Central memory CD4-positive, alpha-beta T cell (primary cell): ENCODE data around the gene MRPS22.

Experiments used
- DNase-seq: peaks from one replicate; pipeline ENCODE4 v3.0.0; 2022
- total RNA-seq, 3 experiments: gene quantifications; one replicate each; lab custom pipeline; 2026; lab: John Stamatoyannopoulos, UW

Gene MRPS22
- 49.8 to 90.9 (median 51.8) reads per million in 3 experiments for total RNA-seq

DNA sequence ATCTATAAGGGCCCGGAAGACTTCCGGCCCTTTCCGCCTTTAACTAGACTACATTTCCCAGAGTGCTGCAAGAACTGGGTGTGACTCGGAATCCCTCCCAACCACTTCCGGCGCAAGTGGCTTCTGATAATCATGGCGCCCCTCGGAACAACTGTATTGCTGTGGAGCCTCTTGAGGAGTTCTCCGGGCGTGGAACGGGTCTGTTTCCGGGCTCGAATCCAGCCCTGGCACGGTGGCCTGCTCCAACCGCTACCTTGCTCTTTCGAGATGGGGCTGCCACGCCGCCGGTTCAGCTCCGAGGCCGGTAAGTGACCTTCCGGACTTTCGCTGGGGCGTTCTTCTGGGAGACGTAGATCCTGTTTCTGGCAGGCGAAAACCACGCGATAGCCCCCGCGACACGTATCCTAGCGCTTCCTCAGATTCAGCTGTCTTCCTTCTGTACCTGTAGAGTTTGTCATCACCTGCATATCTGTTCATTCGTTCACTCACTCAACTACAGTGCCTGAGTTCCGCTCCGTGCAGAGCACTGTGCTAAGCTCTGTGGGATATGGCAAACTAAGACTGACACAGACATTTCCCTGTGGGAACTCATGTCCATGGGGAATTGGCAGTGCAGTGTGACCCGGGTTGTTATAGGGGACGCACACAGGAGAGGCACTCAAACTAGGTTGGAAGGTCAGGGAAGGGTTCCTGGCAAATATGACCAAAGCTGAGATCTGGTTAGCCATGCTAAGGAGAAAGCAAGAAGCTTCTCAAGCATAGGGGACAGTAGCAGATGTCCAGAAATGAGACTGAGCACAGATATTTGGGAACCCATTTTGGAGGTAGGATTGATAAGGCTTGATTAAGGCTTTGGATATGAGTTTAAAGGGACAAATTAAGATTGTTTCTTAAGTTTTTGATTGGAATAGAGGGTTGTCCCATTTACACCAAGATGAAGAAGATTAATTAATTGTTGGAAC is at the start of gene MRPS22:
Gene MRPS22 (plus strand): TSS at position 126 of the 962 bp plus-strand sequence. CDS start 7 bp downstream, at position 133.
- DNase-seq, result peak; percentile 84

DNA sequence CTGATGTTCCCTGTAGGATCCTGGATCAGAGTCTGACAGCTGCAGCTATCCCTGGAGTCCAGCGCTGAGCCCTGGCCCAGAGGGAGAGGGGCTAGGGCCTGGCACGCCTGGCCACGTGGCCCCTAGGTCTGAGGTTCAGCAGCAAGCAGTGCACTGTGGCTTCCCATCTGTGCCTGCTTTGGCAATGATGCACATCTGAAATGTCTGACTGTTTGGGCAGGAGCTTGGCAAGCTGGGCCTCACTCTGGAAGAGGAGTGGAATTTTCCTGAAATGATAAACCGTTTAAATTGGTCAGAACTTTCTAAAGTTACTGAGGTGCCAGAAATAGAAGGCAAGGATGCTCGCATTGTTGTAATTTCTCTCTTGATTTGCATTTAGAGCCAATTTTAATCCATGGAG is 48.8 kb upstream of the MRPS22 start:
- no peak for DNase-seq

DNA sequence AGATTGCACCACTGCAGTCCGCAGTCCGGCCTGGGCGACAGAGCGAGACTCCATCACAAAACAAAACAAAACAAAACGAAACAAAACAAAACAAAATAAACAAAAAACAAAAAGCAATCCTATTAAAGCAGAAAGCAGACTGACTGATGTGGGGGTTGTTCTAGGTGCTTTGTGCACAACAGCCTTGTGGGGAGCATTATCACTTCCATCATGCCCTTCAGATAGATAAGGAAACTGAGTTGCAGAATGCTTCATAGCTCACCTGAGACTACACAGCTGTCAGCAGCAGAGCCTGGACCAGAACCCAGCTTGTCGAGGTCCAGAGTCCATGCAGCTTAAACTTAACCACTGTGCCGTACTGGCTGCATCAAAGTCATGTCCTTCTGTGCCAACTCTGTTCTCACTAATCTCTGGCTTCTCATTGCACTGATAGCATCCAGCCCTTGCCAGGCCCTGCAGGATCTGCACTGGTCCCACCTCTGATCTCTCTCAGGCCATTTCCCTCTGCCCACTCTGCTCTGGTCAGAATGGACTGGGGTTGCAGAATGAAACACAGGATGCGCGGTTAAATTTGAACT is 47.6 kb upstream of the MRPS22 start:
- no peak for DNase-seq

DNA sequence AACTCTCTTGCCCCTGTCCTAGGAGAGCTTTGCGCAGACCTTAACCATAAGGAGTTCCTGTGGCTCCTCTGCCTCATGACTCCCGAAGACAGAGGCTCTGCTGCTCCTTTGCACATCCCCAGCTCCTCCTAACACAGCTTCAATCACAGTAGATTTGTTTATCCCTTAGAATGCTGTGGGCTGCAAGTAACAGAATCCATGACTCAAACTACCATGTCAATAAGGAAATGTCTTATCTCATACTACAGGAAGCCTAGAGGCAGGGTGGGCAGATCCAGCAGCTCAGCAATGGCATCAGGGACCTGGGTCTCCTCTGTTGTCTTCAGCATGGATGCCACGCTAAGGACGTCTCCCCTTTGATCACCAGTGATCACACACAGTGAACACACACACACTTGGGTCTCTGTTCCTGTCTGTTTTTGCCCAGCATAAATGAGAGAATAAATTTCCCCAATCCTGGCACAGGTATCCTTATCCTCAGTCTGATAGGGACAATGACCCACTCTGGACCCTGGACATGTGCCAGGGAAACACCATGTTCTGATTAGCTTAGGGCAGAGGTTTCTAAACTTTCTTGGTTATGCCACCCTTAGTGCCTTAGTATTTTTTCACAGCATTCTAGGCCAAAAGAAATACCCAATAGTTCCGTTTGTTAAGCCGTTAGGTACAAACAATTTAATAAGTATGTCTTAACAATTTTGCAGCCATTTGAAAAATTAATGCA is 46.1 kb upstream of the MRPS22 start:
- no peak for DNase-seq

DNA sequence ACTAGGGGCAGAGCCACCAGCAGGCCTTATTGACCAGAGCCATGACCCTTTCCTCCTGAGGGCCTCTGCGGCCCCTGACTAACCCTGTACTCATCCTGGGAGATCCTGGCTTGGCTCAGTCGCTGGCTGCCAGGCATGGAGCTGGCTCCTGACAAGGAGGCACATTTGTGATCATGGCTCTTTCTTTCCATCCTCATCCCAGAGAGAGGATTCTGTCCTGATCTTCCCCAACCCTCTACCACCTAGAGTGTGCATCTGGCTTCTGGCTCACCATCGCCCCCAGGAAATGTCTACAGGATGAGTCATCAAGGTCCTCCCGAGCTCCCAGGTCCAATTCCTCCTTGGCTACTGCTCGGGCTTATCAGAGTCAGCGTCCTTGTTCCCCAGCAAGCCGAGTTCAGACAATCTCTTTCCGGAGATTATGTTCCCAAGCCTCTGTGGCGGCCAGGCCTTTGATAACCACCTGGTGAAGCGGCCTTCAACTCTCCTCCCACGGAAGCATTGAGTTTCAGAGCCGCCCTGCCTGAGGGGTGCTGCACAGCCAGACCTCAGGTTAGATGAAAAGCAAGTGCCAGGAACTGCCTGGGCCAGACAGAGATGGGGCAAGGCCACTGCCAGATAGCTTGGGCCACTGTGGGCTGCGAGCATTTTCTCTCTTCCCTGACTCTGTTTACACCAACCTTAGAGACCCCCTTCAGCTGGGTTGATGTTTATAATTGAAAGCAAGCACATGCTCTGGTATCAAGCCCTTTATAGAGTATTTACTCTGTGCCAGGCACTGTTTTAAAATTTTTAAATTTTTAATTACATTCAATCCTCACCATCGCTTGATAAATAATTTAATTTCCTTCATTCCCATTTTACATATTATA is 44.3 kb upstream of the MRPS22 start:
- no peak for DNase-seq

DNA sequence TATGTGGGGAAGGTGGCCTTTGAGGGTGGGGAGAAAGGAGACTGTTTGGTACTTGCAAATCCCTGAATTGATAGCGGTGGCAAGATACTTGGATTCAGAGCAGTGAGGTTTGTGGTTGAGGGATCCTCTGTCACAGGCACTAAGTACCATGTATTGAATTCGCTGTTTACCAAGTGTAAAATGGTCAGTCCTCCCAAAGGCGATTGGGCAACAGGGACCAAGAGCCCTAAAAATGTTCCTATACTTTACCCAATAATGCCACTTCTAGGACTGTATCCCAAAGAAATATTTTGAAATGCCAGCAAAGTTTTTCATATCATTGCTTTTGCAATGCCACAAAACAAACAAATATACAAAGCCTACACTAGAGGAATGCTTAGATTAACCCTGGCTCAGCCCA is 43.4 kb upstream of the MRPS22 start:
- no peak for DNase-seq

DNA sequence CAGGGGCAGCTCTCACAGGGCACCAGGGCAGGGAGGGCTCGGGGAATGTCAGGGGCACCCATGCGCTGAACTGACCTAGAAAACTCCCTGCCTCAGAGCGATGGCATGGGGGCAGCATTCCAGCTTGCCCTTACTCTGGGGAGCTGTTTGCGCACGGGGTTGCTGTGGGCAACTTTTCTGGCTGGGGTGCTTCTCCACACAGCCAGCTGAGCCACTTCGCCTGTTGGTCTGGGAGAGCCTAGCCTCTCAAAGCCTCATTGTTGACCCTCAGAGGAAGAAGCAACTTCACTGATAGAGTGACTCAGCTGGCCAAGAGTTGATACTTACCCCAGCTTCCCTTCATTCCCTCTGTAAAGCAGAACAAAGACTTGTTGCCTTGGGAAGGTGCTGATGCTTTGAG is 42.6 kb upstream of the MRPS22 start:
- DNase-seq, result no peak

DNA sequence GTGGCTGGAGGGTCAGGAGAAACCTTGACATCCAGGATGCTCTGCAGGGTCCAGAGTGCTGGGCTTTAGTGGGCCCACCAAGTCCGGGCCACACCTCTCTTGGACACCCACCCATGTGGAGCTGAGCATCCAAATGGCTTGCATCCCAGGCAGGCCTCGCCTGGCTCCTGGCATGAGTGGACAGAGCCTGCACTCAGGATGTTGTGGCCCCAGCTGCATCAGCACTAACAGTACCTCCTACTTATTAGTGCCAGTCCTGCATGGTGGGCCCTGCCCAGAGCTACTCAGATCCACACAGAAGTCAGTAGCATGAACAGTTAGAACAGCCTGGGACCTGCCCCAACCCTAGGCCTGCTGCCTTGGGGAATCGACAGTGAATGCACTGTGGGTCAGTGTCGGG is 42.2 kb upstream of the MRPS22 start:
- DNase-seq, result no peak

DNA sequence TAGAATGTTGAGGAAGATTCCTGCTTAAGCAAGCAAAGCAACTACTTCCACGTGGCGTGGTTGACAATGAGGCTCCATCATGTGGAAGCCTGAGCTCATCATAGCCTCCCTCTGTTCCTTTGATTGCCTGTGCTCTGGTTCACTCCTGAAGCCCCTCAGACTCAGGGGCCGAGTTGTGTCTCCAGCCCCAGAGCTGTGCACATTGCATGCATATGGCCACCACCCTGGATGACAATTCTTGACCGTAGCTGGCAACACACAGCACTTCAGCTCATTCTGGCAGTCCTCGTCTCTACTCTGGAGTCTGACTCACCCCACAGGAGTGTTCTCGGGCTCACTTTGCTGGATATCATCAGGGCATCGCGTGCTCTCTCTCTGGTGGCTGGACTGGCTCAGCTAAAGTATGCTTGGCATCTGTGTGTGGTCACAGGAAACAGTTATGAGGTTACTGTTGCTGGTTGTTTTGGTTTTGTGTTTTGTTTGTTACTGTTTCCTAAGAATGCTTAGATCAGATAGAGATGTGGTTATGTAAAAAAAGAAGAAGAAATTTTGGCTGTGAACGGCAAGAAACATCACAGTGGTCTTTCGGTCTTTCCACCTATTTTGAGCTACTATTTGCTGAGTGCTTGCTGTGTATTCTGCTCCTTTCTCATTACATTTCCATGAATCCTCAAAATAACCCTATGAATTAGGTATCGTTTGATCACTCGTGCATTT is 41.6 kb upstream of the MRPS22 start:
- no peak for DNase-seq

DNA sequence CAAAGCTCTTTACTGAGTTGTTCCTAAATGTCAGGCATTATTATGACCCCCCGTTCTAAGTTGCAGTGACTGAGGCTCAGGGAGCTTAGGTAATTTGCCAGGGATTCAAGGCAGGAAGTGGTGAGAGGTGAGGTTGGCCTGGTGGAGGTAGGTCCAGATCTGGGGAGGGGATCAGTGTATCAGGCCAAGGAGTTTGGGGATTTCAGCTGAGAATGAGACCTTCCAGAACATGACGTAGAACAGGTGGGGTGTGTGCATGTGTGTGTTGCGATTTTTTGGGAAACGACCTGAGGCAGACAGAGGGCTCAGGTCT is 41.1 kb upstream of the MRPS22 start:
- no peak for DNase-seq

DNA sequence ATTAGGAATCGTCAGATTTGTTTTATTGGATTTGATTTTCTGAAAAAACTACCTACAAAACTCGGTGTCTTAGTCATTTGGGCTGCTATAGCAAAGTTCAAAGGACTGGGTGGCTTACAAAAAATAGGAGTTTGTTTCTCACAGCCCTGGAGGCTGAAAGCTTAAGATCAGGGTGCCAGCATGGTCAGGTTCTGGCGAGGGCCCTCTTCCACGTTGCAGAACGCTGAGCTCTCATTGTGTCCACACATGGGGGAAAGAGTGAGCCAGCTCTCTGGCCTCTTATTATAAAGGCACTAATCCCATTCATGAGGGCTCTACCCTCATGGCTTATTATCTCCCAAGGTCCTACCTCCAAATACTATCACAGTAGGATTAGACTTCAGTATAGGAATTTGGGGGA is 40.6 kb upstream of the MRPS22 start:
- no peak for DNase-seq

DNA sequence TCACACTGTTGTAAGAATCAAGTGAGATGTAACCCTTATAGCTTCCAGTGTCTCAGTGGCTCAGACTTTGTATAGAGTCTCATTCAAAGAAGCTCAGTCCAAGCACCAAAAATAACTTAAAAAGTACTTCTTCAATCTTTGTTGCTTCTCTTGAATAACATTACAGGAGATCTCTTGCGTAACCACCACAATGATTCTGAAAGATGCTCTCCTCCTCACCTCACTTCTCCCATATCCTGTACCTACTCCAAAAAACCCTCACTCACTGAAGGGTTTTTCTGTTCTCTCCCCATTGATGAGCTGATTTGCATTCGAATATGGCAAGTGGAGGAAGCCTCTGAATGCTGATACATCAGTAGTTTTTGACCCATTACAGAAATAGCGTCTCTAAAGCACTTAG is 39.4 kb upstream of the MRPS22 start:
- no peak for DNase-seq

DNA sequence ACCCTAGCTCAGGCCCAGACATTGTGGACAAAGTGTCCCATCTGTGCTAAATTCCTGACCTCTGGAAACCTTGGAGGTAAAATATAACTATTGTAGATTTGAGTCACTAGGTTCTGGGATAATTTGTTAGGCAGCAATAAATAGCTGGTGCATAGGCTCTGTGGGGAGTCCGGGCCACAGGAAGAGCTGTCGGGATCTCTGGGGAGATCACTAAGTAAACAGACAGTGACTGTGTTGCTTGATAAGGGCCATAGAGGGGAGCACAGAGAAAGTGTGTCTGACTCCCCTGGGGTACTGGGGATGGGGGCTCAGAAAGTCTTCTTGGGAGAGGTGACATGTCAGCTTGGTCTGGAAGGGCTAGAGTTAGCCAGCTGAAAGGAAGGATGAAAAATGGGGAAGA is 37.7 kb upstream of the MRPS22 start:
- no peak for DNase-seq

DNA sequence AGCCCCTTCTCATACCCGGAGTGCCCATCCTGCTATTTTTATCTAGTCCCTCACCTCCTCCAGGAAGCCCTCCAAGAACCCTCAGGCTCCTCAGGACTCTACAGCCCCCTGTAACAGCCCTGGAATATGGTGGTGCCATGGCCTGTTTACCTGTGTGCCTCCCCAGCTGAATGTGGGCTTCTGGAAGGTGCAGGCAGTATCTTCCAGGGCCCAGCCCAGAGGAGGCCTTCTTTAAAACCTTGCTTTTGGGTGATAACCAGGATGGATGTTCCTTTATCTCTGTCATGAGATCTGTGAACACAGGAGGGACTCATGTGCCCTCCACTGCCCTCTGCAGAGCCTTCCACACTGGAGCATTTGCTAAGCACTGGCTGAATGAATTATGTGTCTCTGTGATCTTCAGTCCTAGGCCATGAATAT is 36.7 kb upstream of the MRPS22 start:
- no peak for DNase-seq

DNA sequence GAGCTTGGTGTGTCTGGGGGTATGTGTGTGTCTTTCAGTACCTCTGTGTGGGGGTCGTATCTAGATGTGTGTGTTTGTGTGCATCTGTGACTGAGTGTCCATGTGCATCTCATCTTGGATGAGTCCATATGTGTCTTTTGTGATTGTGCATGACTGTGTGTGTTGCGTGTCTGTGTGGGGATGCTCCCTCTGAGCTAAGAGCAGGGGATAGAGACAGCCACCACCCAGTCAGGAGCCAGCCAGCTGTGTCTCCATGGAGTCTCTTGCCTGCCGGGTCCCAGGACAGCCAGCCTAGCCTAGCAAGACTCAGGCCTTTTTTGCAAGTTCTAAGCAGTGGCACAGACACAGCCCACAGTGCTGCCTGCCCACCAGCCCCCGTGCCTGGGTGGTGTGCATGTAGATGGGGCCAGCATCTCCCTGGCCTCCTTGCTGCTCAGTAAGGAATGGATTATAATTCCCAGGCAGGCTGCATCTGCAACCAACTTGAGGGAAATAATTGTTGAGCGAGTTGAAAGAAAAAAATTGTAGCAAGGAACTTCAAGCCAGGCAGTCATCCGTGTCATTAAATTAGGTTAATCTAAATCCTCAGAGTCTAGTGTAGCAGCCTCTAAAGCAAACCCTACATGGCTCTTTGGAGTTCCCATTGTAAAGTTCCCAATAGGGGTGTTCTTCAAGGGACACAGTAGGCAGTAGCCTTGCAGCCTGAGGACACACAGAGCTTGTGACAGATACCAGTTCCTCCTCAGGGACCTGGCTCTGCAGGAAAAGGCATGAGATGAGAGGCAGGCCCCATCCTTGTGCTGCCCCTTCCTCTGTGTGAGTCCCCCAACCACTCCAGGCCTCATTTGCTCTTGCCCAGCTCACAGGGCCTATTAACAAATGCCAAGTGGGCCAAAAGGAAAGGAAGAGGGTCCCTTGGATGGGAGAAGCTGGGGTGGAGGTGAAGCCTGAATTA is 35.9 kb upstream of the MRPS22 start:
- no peak for DNase-seq

DNA sequence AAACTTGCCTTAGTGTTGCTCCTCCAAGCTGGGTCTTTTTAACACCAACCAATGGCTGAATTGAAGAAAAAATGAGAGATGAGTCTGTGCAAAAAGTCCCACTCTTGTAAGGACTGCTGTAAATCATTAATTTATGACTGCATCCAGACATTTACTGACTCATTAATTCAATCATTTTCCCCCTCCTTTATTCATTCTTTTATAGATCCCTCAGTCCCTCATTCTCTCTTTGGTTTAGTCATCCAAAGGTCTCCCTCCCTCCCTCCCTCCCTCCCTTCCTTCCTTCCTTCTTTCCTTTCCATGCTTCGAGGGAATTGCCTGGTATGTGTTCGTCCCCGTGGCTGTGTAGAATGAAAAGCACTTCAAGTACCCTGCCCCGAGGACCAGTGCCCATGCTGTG is 35.3 kb upstream of the MRPS22 start:
- no peak for DNase-seq

DNA sequence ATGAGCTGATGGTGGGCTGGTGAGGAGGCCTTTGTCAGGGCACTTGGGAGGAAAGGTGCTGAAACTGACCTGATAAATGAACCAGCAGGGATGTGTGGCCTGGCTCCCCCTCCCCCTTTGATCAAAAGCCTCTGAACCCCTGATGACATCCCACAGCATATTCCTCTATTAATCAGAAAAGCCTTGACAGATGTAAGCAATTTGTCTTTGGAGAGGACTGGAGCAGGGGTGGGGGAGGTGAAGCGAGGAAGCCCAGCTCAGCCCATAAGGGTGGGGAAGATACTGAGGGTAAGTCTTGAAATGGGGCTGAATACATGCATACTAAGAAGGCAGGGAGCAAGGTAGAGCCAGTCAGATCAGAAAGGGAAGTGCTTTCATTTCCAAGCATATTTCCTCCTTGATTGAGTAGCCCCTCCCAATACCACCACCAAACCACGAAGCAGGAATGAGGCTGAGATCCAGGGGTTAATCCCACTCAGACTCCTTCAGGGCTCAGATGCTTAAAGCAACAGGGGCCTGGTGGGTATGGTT is 34.7 kb upstream of the MRPS22 start:
- DNase-seq, result no peak

DNA sequence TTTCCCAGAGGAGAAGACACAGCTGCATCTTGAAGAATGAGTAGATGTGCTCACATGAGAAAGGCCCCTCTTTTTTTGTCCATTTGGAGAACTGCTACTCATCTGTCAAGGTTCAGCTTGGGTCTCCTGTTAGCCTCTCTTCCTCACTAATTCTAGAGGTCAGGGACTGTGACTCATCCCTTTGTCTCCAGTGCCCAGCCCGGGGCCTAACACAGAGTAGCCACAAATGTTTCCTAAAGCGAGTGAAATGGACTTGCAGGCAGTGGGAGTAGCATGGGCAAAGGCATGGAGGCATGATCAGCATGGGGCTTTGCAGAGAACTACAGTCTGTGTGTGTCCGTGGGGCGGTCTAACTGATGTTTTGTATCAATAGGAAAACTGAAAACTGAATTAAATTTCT is 33.9 kb upstream of the MRPS22 start:
- no peak for DNase-seq

DNA sequence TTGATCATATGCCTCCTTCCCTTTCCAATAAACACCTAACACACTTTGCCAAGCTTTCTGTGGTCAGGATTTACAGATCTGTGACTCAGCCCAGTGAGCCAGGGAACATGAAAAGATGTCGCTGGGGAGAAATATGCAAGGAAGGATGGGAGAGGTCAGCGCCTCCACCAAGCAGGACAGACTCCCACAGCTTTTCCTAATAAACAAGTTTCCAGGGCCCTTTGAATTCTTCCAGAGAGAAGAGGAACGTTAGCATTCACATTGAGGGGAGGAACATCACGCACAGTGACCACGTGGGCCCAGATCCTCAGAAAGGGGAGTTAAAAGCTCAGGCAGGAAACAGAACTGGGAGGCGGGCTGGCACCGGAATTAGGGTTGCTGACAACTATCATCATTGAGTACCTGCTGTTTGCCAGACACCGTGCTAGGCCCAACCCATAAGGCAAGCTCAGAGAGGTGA is 33.3 kb upstream of the MRPS22 start:
- DNase-seq, result no peak

DNA sequence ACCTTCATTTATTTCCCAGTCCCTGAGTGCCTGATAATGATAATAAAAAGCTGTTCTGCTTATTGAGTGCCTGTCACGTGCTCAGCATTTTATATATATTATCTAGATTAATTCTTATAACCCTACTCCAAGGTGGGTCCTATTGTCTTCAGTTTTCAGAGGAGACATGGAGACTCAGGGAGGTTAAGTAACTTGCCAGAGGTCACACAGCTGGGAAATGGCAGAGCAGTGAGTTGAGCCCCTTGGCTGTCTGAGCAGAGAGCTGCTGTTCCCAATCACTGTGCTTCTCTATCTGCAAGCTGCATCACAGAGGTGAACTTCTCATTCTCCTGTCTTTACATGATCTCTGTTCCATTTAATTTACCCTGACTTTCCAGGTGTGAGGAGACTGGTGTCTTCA is 32.3 kb upstream of the MRPS22 start:
- DNase-seq, result no peak
